Measurements from ENCODE around the gene DYNLT1.
"Not testable (repeated sequence)": the region's sequence is repeated elsewhere in the genome, so short reads cannot be mapped to it uniquely, and the experiment has no call there.

The DYNLT1 gene

DNA sequence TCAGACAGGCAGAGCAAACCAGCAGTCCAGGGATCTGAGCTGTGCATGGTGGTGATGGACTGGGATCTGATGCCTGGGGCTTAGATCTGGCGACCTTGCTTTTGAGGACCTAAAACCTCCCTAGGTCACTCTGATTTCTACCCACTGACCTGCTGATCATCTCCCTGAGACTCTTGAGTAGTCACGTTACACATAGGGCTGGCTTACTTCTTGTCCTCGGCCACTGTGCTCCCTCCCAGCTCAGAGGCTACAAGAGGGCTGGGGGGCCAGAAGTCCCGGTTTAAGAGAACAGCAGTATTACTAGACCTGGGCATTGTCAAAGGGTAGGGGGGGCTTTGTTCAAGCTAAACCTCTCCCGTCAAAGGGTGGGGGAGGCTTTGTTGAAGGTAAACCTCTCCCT is 5.5 kb downstream of the DYNLT1 start:
- no peak for DNase-seq

DNA sequence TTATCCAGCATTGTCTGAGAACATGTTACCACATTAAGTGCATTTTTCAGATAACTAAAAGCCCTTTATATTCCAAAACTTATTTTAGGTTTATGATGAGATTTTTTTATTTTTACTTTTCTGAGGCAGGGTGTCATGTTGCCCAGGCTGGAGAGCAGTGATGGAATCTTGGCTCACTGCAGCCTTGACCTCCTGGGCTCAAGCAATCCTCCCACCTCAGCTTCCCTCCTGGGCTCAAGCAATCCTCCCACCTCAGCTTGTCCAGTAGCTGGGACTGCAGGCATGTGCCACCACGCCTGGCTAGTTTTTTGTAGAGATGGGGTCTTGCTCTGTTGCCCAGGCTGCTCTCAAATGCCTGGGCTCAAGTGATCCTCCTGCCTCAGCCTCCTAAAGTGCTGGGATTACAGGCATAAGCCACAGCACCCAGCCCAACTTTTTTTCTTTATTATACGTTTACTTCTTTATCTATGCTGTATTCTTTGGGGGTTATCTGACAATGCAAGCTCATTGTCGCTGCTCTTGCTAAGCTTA is 6.2 kb downstream of the DYNLT1 start:
- no peak for DNase-seq

DNA sequence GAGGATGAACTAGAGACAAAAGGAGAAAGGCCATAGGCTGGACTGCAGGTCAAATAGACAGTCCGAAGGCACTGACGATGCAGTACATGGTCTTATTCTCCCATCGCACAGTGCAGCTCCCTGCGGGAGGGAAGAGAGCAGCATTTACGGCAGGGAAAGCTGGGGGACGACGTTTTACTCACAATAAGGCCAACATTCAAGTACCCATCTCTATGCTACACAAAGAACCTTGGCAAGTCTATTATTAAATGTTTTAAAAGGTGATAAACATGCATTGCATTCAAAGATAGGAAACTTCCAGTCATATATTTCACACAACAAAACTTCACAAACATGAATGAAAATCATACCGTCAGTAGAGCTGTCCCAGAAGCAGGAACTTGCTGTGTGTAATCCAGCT is 7.8 kb downstream of the DYNLT1 start:
- DNase-seq: no peak

DNA sequence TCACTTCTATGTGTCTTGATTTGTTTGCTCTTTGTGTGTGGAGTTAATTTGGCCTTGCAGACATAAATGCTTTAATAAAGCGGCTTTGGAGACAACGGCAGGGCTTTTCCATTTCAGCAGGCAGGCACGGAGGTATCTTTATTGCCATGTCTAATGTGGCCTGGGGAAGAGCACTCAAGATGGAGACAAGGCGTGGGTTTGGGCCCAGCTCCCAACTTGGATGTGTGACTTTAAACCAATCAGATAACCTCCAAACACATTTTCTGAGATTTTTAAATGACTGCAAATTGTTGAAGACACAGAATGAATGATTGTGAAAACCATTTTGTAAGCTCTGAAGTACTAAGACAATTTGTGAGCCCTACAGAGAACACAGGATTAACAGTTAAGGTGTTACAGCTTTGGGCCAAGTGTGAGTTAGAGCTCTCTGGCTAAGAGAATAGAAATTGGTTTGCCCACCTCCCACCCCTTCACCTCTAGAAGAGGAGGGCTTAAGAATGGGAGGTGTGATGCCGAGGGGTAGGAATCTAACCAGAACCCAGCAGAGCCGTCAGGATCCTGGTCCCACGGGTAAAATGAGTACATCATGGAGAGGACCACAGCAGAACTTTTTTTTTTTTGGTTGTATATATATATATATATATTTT is 9.0 kb downstream of the DYNLT1 start:
- DNase-seq: no peak

DNA sequence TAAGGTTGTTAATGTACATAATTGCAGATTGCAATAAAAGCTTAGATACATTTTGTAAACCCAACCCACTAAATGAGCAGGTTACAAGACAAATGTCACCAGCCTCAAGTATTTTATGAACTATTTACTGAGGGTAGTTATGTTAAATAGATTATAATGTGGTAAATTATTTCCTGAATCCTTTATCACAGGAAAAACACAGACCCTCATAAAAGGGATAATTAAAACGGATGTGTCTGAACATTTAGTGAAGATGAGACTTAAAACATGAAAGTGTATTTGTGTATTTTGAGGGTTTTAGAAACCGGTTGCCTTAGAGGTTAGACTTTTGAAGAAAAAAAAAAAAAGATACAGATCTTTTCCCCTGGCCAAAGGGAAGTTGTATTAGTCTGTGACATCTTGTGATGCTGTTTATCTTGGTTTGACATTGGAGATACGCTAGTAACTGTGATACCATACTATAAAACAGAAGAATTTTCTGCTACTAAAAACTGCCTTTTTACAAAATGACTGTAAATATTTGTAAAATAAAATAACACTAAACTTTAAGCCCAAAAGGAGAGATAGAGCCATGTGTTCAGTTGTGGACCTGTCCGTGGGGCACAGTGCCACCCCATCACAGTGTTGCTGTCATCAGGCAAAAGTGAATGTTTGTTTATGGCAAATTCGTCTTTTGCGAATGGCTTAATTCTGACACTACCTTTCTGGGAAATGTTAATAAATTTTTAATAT is 9.7 kb downstream of the DYNLT1 start:
- DNase-seq: no peak

DNA sequence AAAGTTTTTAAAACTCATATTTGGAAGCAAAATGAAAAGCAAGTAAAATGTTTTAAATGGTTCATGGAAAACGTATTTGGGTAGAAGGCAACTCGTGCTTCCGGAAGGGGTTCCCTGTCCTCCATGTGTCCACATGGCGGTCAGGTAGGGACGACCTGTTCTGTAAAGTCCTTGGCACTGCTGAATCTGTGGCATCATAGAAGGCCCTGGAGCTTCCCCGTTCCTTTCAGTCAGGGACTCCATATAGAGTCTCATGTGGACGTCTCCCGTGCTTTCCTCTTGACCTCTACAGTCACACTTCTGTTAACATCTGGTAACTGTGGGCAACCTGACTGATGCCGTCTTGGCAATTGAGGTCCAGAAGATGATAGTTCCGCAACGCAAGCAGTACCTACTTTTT is 11.4 kb downstream of the DYNLT1 start:
- no peak for DNase-seq

DNA sequence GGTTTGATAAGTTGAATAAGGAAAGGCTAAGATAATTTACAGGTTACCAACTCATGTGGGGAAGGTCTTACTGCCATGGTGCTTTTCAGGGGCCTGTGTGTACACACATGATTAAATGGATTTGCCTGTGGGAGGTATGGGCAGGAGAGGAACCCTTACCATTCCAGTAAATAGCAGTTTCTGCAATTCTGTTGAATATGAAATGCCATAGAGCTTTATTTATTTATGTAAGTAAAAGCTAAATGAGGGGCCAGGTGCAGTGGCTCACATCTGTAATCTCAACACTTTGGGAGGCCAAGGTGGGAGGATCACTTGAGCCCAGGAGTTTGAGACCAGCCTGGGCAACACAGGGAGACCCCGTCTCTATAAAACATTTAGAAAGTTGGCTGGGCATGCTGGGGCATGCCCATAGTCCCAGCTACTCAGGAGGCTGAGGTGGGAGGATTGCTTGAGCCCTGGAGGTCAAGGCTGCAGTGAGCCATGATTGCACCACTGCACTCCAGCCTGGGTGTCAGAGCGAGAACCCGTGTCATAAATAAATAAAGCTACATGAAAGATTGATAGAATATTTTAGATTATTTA is 11.9 kb downstream of the DYNLT1 start:
- DNase-seq: not testable (repeated sequence)

DNA sequence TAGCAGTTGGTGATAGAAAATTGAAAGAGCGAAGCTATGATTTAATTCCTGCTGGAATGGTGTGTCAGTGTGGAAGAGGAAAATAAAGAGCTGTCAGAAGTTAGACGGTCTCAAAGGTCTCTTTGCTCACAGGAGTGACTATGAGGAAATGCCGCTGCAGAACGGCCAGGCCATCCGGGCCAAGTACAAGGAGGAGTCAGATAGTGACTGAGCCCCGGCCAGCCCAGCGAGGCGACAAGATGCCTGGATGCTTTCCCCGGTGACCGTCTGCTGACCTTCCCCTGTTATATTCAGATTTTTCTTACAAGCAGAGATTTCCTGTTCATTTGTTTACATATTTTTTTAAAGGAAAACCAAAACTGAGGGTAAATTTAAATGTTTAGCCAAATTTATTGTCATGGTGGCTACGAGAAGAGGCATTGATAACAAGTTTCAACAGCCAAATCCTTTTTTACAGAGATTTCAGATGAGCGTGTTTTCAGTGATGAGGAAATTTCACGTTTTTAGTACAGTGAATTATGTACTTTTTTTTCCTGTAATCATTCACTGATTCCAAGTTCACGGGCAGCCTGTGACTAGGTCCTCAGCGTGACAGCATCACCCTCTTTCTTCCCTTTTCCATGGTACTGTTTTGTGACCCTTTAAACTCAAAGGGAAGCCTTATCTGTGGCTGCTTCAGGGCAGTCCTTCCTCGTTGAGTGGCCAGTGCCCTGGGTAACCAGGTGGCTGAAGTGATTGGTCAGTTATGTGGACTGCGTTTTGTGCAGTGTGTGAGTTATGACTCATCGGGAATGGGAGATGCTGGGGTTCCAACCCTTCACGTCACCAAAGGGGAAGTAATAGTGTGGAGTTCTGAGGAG is 12.6 kb downstream of the DYNLT1 start:
- no peak for DNase-seq

DNA sequence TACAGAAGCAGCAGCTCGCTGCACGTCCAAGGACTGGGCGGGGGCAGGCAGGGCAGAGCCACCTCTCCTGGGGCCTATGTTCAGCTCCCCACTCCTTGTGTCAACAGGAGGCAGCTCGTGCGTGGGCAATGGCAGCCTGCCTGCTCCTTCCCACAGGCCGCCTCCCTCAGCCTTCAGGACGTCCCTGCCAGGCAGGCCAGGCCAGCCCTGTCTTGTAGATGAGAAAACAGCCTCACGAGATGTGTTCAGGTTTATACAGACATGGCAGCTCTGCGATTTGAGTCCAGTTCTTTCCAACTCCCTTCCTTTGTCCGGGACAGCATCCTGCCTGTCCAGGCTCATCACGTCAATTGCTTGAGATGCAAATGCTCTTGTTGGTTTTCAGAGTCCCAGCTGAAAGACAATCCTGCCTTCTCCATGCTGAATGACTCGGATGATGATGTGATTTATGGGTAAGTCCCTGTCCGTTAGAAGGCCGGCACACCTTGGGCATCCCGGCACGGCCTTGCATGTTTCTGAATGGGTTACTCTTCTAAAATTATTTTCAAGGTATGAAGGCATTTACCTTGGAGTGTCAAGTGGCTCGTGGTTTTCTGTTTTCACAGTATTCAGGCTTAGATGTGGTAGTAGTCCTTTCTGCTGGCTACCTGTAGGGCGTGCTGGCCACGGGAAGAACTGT is 13.5 kb downstream of the DYNLT1 start:
- peak; percentile 19 to 68 for DNase-seq

DNA sequence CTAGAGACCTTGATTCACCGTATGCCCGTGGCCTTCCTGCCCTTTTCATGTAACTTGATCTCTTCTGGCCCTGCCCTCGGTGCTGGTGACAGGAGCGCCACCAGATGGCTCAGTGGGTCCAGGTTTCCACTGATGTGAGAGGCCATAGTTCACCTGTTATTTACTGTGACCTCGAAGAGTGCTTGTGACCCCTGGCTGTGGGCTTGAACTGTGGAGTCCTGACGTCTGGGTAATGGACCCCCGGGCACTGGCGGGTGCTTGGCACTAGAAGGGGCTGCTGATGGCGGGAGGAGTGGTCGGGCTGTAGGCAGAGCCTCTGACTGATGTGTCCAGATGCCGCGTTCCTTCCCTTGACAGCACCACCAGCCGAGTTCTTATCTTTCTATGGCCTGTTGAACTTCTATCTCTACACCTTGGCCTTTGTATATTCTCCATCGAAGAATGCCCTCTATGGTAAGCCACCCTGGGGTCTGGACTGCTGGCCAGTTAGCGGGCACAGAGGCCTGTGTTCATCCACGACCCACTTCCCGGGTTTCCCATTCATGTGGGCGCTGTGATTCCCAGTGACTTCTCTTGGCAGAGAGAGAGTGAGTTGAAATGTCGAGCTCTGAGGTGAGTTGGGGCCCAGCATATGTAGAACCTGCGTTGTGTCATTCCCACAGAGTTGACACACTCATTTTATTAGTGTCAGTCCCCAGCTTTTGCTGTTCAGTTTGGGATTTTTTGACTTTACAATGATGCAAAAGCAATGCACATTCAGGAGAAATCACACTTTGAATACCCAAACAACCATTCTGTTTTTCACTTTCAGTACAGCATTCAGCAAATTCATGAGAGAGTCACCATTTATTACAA is 14.9 kb downstream of the DYNLT1 start:
- peak in 1 of 2 experiments; percentile 40 for DNase-seq

DNA sequence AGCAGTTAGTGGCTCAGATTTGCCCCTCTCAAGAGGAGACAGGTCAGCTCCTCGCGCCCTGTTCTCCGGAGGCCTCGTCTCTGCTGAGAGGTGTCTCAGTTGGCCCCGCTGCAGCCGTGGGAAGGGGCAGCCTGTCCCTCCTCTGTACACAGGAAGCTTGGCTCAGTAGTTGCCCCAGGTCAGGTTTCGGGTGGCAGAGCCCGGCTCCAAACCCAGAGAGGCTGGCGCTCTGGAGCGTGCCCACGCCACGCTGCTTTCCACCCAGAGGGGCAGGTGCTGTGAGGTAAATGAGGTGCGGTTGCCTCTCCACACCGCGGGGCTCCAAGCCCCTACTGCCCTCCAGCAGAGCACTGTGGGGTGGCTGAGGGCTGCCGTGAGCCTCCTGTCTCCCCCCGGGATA is 16.0 kb downstream of the DYNLT1 start:
- no peak for DNase-seq

DNA sequence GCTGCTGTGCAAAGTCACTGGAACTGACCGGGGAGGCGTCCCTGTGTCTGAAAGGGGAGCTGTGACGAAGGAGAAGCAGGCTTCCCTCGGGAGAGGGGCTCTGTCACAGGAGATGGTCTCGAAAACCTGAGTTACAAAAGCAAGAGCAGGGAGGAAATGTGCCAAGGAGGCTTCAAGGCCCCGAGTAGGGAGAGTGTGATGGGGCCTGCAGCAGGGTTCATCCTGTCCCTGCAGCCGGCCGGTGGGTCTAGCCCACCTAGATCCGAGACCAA is 16.7 kb downstream of the DYNLT1 start:
- DNase-seq: no peak

DNA sequence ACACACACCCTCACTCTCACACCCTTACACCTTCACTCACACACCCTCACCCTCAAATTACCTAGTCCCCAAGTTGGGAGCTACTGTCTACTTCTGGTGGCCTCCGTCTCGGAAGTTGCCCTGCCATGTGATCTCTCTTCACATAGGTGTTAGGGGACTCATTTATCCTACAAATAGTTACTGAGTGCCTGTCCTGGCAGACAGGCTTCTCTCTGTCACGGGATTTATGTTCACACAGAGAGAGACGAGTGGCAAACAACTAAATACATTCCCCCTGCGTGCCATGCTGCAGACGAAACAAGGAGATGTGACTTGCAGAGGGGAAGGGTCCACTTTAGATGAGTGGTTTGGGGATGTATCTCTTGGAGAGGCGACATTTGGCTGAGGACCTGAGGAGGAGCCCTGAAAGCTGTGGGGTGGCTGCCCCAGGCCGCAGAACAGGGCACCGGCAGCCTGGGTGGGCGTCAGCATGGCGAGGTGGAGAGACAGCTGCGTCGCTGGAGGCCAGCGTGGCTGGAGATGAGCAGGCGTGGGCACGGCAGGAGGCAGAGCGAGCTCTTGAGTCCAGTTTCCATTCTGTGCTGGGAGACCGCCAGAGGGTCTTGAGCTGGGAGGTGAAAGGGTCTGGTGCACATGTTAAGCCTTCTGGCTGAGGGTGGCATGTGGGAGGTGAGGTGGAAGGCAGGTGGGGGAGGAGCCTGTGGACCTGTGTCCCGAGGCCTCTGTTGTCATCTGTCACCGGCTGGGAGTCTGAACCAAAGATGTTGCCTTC is 17.2 kb downstream of the DYNLT1 start:
- DNase-seq: no peak

DNA sequence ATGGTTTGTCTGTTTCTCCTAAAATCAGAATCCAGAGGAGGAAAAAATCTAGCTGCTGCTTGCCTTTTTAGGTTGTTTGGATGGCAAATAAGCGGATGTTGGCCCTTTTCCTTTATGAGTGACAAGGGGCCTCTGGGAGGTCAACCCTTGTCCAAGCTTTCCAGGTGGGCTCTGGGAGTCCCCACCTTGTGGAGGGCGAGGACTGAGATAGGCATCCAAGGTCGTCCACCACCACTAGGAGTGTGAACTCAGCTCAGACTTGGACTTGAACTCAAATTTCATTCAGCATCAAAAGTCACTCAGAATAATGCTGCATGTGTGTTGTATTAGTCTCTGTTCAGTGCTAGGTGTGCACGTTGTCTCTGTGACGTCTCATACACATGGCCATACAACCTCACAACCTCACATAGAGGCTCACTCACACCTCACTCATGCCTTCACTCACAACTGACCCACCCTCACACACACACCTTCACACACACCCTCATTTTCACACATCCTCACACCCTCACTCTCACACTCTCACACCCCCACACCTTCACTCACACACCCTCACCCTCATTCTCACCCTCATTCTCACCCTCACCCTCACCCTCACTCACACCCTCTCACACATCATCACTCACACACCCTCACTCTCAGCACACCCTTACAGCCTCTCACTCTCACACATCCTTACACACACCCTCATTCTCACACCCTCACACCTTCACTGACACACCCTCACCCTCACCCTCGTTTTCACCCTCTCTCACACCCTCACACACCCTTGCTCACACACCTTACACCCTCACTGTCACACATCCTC is 18.0 kb downstream of the DYNLT1 start:
- DNase-seq: no peak

DNA sequence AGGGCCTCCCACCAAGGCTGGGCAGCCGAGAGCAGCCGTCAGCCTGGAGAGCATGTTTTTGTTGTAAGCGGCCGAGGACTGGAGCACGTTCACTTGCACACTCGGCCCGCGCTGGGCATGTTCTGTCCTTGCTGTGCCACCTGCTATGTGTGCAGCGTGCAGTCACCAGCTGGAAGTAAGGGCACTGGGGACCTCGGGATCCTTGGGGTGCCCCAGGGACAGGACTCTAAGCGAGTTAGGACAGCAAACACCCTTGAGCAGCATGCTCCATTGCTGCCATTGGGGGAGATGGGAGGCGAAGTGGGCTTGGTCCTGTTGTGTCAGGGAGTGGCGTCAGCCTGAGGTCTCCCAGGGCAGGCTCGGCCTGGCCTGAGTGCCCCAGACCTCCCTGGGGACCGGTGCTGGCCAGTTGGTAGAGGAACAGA is 18.6 kb downstream of the DYNLT1 start:
- DNase-seq: no peak

DNA sequence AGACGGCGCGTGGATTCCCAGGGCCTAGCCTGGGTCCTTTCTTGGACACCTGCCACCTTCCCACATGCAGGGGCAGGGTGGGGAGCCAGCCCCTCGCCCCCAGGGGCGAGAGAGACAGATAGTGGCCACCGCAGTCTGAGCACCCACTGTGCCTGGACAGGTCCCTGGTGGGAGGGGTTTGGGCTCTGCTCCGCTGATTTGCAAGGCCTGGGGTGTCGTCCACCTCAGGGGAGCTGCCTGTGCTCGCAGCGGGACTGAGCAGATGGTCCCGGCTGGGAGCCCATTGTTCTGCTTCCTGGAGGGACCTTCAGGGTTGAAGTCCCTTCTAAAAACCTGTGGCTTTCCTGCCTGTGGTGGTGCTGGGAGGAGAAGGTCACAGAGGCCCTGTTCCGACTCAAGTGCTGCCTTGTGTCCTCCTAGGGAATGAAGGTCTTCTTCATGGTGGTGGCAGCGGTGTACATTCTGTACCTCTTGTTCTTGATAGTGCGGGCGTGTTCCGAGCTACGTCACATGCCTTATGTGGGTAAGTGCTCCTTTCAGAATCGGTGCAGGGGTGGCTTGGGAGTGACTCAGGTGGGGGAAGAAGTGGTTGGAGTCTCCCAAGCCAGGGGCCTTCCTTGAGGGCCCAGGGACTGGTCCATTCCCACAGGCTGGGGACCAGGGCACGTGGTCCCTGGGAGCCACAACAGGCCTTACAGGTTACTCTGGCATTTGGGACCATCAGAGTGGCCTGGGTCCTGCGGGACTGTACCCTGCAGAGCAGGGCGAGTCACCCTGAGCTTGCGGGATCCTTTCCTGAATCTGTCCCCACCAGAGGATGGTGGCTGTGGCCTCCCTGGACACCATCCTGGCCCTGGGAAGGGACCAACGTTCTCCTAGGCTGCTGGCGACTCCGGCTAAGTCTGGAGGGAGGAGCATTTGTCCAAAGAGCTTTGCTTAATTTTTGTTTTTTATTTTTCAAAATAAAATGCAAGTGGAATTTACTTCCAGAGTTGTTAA is 19.6 kb downstream of the DYNLT1 start:
- DNase-seq: no peak

DNA sequence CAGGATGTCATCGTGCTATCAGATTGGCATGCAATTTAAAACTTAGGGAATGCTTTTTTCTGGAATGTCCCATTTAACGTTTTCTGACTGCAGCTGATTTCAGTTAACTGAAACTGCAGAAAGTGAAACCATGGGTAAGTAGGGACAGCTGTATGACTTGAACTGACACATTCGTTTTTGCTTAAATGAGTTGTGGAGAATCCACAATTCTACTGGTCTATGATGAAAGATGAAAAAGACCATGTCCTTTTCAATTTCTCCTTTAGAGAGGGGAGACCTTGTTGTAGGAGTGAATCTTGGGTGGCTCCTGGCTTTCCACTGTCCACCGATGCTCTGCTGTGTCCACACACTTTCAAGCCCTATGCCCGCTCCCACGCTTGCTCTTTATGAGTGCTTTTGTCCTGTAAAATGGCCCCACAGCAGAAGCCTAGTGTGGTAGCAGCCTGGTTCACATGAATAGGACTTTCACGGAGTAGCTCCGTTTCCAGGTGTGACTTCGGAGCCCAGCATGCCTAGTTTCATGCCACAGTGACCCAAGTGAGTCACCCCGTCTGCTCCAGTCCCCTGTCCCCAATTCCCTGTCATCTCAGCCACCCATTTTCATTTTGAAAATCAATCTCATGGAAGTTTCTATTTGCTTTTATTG is 21.9 kb downstream of the DYNLT1 start:
- DNase-seq: no peak
